Measurements from ENCODE around the gene PCDHA3.

PCDHA3 gene

GRCh38 chr5:140800816-140801493 lies at the start of gene PCDHA3:
PCDHA3 (plus strand) TSS chr5:140801057.
- Histone ChIP-seq H3K4me3 (ENCODE audit: low read length) (no peak within 1 kb of the TSS), H3K4me2 (ENCODE audit: low read depth, low read length) (no peak within 1 kb of the TSS), H3K27ac (ENCODE audit: low read length) (no peak within 1 kb of the TSS), H2AFZ (ENCODE audit: low read length) (no peak within 1 kb of the TSS), H3K4me1 (ENCODE audit: low read length) (no peaks in the 10 kb centered on the region), H3K27me3 (replicated peaks; ENCODE audit: insufficient read depth, low read length) (no peaks in the 10 kb centered on the region), H3K36me3 (replicated peaks; ENCODE audit: insufficient read depth, low read length) (no peaks in the 10 kb centered on the region), H3K9ac (ENCODE audit: low read length) (no peak within 1 kb of the TSS), H3K9me3 (replicated peaks; ENCODE audit: insufficient read depth, low read length) (no peaks in the 10 kb centered on the region), H4K20me1 (ENCODE audit: insufficient read depth, low read length) (no peaks in the 10 kb centered on the region), H3K79me2 (ENCODE audit: low read length) (no peaks in the 10 kb centered on the region), H3F3A (ENCODE audit: insufficient read depth, low read length) (no peaks in the 10 kb centered on the region), H3K9me2 (replicated peaks; ENCODE audit: insufficient read depth, low read length) (no peaks in the 10 kb centered on the region)
- TF ChIP-seq EZH2 (optimal IDR thresholded peaks at IDR 0.05; ENCODE audit: low read depth, low read length) (no peak), CTCF (IDR thresholded peaks at IDR 0.05; ENCODE audit: low read length) (peak; percentile 30), EZH2phosphoT487 (IDR thresholded peaks at IDR 0.05; ENCODE audit: low read length) (no peak)
- DNase-seq = no peak

GRCh38 chr5:140753561-140753960 lies 47.3 kb upstream of the PCDHA3 start:
- Histone ChIP-seq H3K9ac (ENCODE audit: low read length) (no peak overlapping the region), H3F3A (ENCODE audit: insufficient read depth, low read length) (no peaks in the 10 kb centered on the region), H3K27me3 (replicated peaks; ENCODE audit: insufficient read depth, low read length) (no peaks in the 10 kb centered on the region), H3K27ac (ENCODE audit: low read length) (no peak overlapping the region), H3K4me3 (ENCODE audit: low read length) (no peak overlapping the region), H3K9me3 (replicated peaks; ENCODE audit: insufficient read depth, low read length) (no peaks in the 10 kb centered on the region), H3K4me1 (ENCODE audit: low read length) (no peaks in the 10 kb centered on the region), H4K20me1 (ENCODE audit: insufficient read depth, low read length) (no peaks in the 10 kb centered on the region), H2AFZ (ENCODE audit: low read length) (no peak overlapping the region), H3K79me2 (ENCODE audit: low read length) (no peaks in the 10 kb centered on the region), H3K36me3 (replicated peaks; ENCODE audit: insufficient read depth, low read length) (no peaks in the 10 kb centered on the region), H3K4me2 (ENCODE audit: low read depth, low read length) (no peak overlapping the region), H3K9me2 (replicated peaks; ENCODE audit: insufficient read depth, low read length) (no peaks in the 10 kb centered on the region)
- TF ChIP-seq EZH2phosphoT487 (IDR thresholded peaks at IDR 0.05; ENCODE audit: low read length) = no peak
- TF ChIP-seq CTCF (IDR thresholded peaks at IDR 0.05; ENCODE audit: low read length) = no peak
- no peak for TF ChIP-seq EZH2 (optimal IDR thresholded peaks at IDR 0.05; ENCODE audit: low read depth, low read length)
- no peak for DNase-seq

GRCh38 chr5:140764177-140764973 lies 36.5 kb upstream of the PCDHA3 start:
- no peak overlapping the region for H3K9ac ChIP-seq (ENCODE audit: low read length)
- no peak overlapping the region for H3K4me3 ChIP-seq (ENCODE audit: low read length)
- no peak for TF ChIP-seq CTCF (IDR thresholded peaks at IDR 0.05; ENCODE audit: low read length)
- TF ChIP-seq EZH2 (optimal IDR thresholded peaks at IDR 0.05; ENCODE audit: low read depth, low read length) = no peak
- TF ChIP-seq EZH2phosphoT487 (IDR thresholded peaks at IDR 0.05; ENCODE audit: low read length) = no peak
- no peaks in the 10 kb centered on the region for H4K20me1 ChIP-seq (ENCODE audit: insufficient read depth, low read length)
- H3K4me2 ChIP-seq (ENCODE audit: low read depth, low read length) = no peak overlapping the region
- H3K27ac ChIP-seq (ENCODE audit: low read length) = no peak overlapping the region
- no peak overlapping the region for H2AFZ ChIP-seq (ENCODE audit: low read length)
- no peaks in the 10 kb centered on the region for H3K9me2 ChIP-seq (replicated peaks; ENCODE audit: insufficient read depth, low read length)
- no peaks in the 10 kb centered on the region for H3K4me1 ChIP-seq (ENCODE audit: low read length)
- no peaks in the 10 kb centered on the region for H3K27me3 ChIP-seq (replicated peaks; ENCODE audit: insufficient read depth, low read length)
- H3K9me3 ChIP-seq (replicated peaks; ENCODE audit: insufficient read depth, low read length) = no peaks in the 10 kb centered on the region
- no peak for DNase-seq
- no peaks in the 10 kb centered on the region for H3K79me2 ChIP-seq (ENCODE audit: low read length)
- H3K36me3 ChIP-seq (replicated peaks; ENCODE audit: insufficient read depth, low read length) = no peaks in the 10 kb centered on the region
- no peaks in the 10 kb centered on the region for H3F3A ChIP-seq (ENCODE audit: insufficient read depth, low read length)

Data from MM.1S (cell line).